ENCODE data around the gene GPER1. TPM values are rescaled to one million over a fixed set of nuclear protein-coding genes. Genes with fewer than 3 reads are reported as not detected.

Gene GPER1
- total RNA-seq, 2 donors from 2014 or later = 5.7 to 8.2 TPM

GRCh38 chr7:1106063-1106792, 18.3 kb downstream of the GPER1 start:
- Histone ChIP-seq H3K27me3 (no peaks in the 10 kb centered on the region), H3K27ac (no peak overlapping the region), H3K36me3 (no peaks in the 10 kb centered on the region), H3K4me3 (no peak overlapping the region), H3K9me3 (no peaks in the 10 kb centered on the region), H3K4me1 (no peaks in the 10 kb centered on the region), H3K9ac (ENCODE audit: low read depth in 2 of 2, low read length in 2 of 2) (no peak overlapping the region)
- no peak for DNase-seq
- TF ChIP-seq CTCF (IDR thresholded peaks at IDR 0.05) = no peak
- intact Hi-C loops (cut with DNase I) = no loop called here

- no peak for DNase-seq
These were observed 19.0 kb downstream of the GPER1 start for GRCh38 chr7:1106793-1107421.

DNA sequence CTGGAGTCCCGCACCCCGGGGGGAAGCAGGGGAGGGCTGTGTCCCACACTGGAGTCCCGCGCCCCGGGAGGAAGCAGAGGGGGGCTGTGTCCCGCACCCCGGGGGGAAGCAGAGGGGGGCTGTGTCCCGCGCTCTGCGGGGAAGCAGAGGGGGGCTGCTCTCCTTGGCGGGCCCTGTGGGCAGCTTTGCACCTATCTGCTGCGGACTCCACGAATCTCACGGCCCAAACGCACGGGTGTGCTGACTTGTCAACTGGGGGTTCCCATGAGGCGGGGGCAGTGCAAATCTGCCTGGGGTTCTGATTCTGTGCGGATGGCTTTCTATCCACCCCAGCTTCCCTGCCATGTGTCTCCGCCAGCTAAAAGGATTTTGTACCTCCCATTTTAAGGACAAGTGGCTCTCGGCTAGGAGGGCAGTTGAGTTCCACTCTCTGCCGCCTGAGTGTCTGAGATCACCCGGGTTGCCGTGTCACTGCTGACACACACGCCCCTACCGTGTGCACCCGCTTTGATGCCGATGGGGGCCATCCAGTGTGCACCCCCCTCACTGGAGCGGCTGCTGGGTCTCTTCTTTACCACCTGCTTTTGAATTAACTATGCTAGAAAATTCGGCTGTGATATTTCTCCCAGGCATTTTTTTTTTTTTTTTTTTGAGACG, 20.5 kb downstream of the GPER1 start:
- Histone ChIP-seq H3K9me3 (no peaks in the 10 kb centered on the region), H3K36me3 (no peaks in the 10 kb centered on the region), H3K9ac (ENCODE audit: low read depth in 2 of 2, low read length in 2 of 2) (no peak overlapping the region), H3K27me3 (no peaks in the 10 kb centered on the region), H3K4me1 (no peaks in the 10 kb centered on the region), H3K4me3 (no peak overlapping the region), H3K27ac (no peak overlapping the region)
- TF ChIP-seq CTCF (IDR thresholded peaks at IDR 0.05) = no peak
- intact Hi-C loops (cut with DNase I) = no loop called here
- no peak for DNase-seq

More at GRCh38 chr7:1106793-1107421, 19.0 kb downstream of the GPER1 start:
- no peaks in the 10 kb centered on the region for H3K4me1 ChIP-seq
- no peaks in the 10 kb centered on the region for H3K36me3 ChIP-seq
- no peak overlapping the region for H3K27ac ChIP-seq
- H3K9ac ChIP-seq (ENCODE audit: low read depth in 2 of 2, low read length in 2 of 2) = no peak overlapping the region
- H3K9me3 ChIP-seq = no peaks in the 10 kb centered on the region
- no peak for TF ChIP-seq CTCF (IDR thresholded peaks at IDR 0.05)
- no peak overlapping the region for H3K4me3 ChIP-seq
- intact Hi-C loops (cut with DNase I) = no loop called here
- H3K27me3 ChIP-seq = no peaks in the 10 kb centered on the region

GRCh38 chr7:1109581-1110310, 21.8 kb downstream of the GPER1 start:
- Histone ChIP-seq H3K4me1 (no peaks in the 10 kb centered on the region), H3K9me3 (no peaks in the 10 kb centered on the region), H3K36me3 (no peaks in the 10 kb centered on the region), H3K27ac (no peak overlapping the region), H3K4me3 (no peak overlapping the region), H3K27me3 (no peaks in the 10 kb centered on the region), H3K9ac (ENCODE audit: low read depth in 2 of 2, low read length in 2 of 2) (no peak overlapping the region)
- intact Hi-C loops (cut with DNase I) = no loop called here
- TF ChIP-seq CTCF (IDR thresholded peaks at IDR 0.05) = no peak
- DNase-seq = no peak

DNA sequence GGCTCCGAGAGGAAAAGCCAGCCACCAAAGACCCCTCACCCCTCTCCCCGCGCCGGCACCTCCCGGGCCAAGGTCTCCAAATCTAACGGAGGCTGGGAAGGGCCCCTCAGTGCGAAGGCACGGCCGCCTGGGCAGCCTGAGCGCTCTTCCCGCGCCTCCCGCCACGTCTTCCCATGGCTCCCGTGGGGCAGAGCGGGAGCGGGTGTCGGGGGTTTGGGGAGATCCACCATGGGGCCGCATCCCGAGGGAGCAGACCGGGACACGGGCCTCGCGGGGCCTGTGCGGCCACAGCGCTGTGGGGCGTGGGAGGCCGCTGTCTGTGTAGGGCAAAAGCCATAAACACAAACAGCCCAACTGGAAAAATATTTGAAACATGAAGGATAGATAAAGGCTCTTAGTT, 22.4 kb downstream of the GPER1 start:
- DNase-seq = no peak
- Histone ChIP-seq H3K9me3 (no peaks in the 10 kb centered on the region), H3K4me1 (no peaks in the 10 kb centered on the region), H3K4me3 (no peak overlapping the region), H3K36me3 (no peaks in the 10 kb centered on the region), H3K27me3 (no peaks in the 10 kb centered on the region), H3K9ac (ENCODE audit: low read depth in 2 of 2, low read length in 2 of 2) (no peak overlapping the region), H3K27ac (no peak overlapping the region)
- intact Hi-C loops (cut with DNase I) = no loop called here
- TF ChIP-seq CTCF (IDR thresholded peaks at IDR 0.05) = no peak

All from colonic mucosa (tissue), 4 donors.